WTC11 (cell line): Measurements from ENCODE around the gene YAF2.

Experiments
- ATF2 ChIP-seq: sonication (generic); formaldehyde crosslinking; IDR thresholded peaks from 2 replicates; pipeline ENCODE4 v1.8.1; 2022; ENCODE audit warnings: low read depth, missing genetic modification reagents, borderline replicate concordance
- CTCF ChIP-seq: fragments of 200-600 bp; IDR thresholded peaks from 2 replicates; pipeline ENCODE4 v1.8.0; 2022; ENCODE audit warnings: antibody characterized with exemption
- ESRRA ChIP-seq: sonication (generic); formaldehyde crosslinking; IDR thresholded peaks from 2 replicates; pipeline ENCODE4 v1.8.1; 2022; ENCODE audit warnings: mild to moderate bottlenecking, missing genetic modification reagents, borderline replicate concordance
- GABPB1 ChIP-seq: sonication (generic); formaldehyde crosslinking; IDR thresholded peaks from 2 replicates; pipeline ENCODE4 v1.8.1; 2023; ENCODE audit warnings: mild to moderate bottlenecking, missing genetic modification reagents
- HMGXB4 ChIP-seq: sonication (generic); formaldehyde crosslinking; IDR thresholded peaks from 2 replicates; pipeline ENCODE4 v1.8.1; 2023; ENCODE audit warnings: mild to moderate bottlenecking, moderate library complexity, missing genetic modification reagents
- MAX ChIP-seq: sonication (generic); formaldehyde crosslinking; IDR thresholded peaks from 2 replicates; pipeline ENCODE4 v1.8.0; 2022; ENCODE audit warnings: mild to moderate bottlenecking, missing genetic modification reagents
- NR3C1 ChIP-seq: sonication (generic); formaldehyde crosslinking; conservative IDR thresholded peaks from 2 replicates; pipeline ENCODE4 v1.8.1; 2023; ENCODE audit warnings: low read depth, mild to moderate bottlenecking, missing genetic modification reagents
- USF2 ChIP-seq: sonication (generic); formaldehyde crosslinking; IDR thresholded peaks from 2 replicates; pipeline ENCODE4 v1.8.1; 2023; ENCODE audit warnings: mild to moderate bottlenecking, missing genetic modification reagents, moderate library complexity
- ZNF416 ChIP-seq: fragments of 250-450 bp; sonication (Bioruptor Pico); IDR thresholded peaks from 2 replicates; pipeline ENCODE4 v1.9.0; 2021; ENCODE audit warnings: mild to moderate bottlenecking, inconsistent platforms

GRCh38 chr12:42135259-42135814 is 102.7 kb downstream of the YAF2 start:
- no peak for TF ChIP-seq CTCF
- no peak for TF ChIP-seq MAX (CRISPR knock-in tag)
- no peak for TF ChIP-seq ESRRA (CRISPR knock-in tag)
- no peak for TF ChIP-seq USF2 (CRISPR knock-in tag)
- TF ChIP-seq NR3C1 (CRISPR knock-in tag): no peak
- no peak for TF ChIP-seq HMGXB4 (CRISPR knock-in tag)
- TF ChIP-seq ZNF416 (CRISPR knock-in tag): no peak
- no peak for TF ChIP-seq ATF2
- TF ChIP-seq GABPB1 (CRISPR knock-in tag): no peak
